Breast epithelium (tissue), 4 donors: Measurements from ENCODE around the gene DCST1. TPM values are rescaled to one million over a fixed set of nuclear protein-coding genes. Genes with fewer than 3 reads are reported as not detected.
A peak's percentile ranks its signal among the peaks of the same experiment; 100 is the strongest.

Experiments used
- DNase-seq, 2 donors: peaks; one replicate each; pipeline ENCODE4 v3.0.0-alpha.2; 2019; ENCODE audit warnings: low spot score in 2 of 2
- H3K27ac ChIP-seq, 2 donors: fragments of 200-600 bp; sonication (generic) in 1 of 2; one replicate each; pipeline ENCODE4 v1.5.1; 2016 to 2019; ENCODE audit warnings: mild to moderate bottlenecking in 1 of 2
- H3K27me3 ChIP-seq, 2 donors: fragments of 200-600 bp; sonication (generic) in 1 of 2; one replicate each; pipeline versions ENCODE4 v1.5.1 to v1.6.0; 2017 to 2019; ENCODE audit warnings: control low read depth in 1 of 2, mild to moderate bottlenecking in 1 of 2
- H3K36me3 ChIP-seq: fragments of 200-600 bp; one replicate; pipeline ENCODE4 v1.5.1; 2019
- H3K4me1 ChIP-seq, 2 donors: fragments of 200-600 bp; sonication (generic); one replicate each; pipeline ENCODE4 v1.5.1; 2016 to 2019; ENCODE audit warnings: control low read depth in 1 of 2
- H3K4me3 ChIP-seq, 3 donors: fragments of 200-600 bp; sonication (generic); 1 replicate in 2 of 3; 2 replicates in 1 of 3; pipeline ENCODE4 v1.5.1; 2016 to 2019; ENCODE audit warnings: mild to moderate bottlenecking in 3 of 3, moderate library complexity in 2 of 3
- H3K9me3 ChIP-seq, 2 donors: fragments of 200-600 bp; sonication (generic) in 1 of 2; one replicate each; pipeline ENCODE4 v1.5.1; 2016 to 2019; ENCODE audit warnings: control low read depth in 1 of 2
- CTCF ChIP-seq, 3 donors: fragments of 450-650 bp; IDR thresholded peaks; one replicate each; pipeline ENCODE4 v1.5.1; 2016 to 2017; ENCODE audit warnings: antibody characterized with exemption in 3 of 3, mild to moderate bottlenecking in 3 of 3, moderate library complexity in 3 of 3
- POLR2A ChIP-seq: fragments of 450-650 bp; IDR thresholded peaks from one replicate; pipeline ENCODE4 v1.6.1; 2016; ENCODE audit warnings: antibody characterized with exemption, mild to moderate bottlenecking, moderate library complexity
- POLR2AphosphoS5 ChIP-seq, 3 donors: sonication (generic); formaldehyde crosslinking; IDR thresholded peaks; one replicate each; pipeline ENCODE4 v1.6.1; 2017; ENCODE audit warnings: antibody characterized with exemption in 3 of 3
- intact Hi-C: fragments of 100-400 bp; cut with DNase I; formaldehyde crosslinking; loops from one replicate; pipeline ENCODE4 v1.15.1; 2023; ENCODE audit warnings: low total_unique reads
- total RNA-seq, 3 donors: library from RNA; depleted of rRNA; stranded (reverse); fragments of >200 nt; gene quantifications; one replicate each; pipeline ENCODE4 v1.1.0, GENCODE V29; 2016

The DCST1 gene
- total RNA-seq, 3 donors from 2014 or later = 0.16 to 0.66 (median 0.44) TPM

DNA sequence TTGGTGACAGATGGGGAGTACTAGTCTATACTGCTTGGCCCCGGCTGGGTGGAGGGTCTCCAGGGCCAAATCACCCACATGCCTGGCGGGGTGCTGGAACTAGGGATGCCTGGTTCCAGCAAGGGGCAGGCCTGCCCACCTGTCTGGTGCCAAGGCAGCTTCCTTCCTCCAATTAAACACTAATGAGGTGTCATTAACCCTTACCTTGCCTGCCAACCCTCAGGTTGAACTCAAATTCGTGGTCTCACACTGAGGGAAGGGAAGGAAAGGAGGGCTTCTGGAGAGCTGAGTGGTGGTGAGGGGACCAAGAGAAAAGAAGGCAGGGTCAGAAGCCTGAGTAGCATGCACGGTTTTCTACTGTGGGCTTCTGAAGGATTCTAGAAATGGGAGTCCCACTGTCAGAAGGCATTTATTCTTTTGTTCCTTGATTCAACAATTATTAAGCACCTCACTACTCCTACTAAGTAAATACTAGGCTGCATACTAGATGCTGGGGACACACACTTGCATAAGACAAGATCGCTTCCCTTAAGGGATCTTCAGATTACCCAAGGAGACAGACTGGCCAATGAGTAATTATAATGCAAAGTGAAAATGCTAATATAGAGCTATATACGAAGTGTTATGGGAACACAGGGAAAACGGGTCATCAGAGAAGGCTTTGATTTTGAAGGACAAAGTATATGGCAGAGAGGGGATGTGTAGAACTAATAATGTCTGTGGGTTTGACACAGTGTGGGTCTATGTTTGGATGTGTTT lies 39.1 kb downstream of the DCST1 start:
- Histone ChIP-seq H3K27me3 (no peaks in the 10 kb centered on the region), H3K4me1 (peaks cover 0 to 6% of the 10 kb centered on the region in 2 donors), H3K9me3 (no peaks in the 10 kb centered on the region), H3K36me3 (no peaks in the 10 kb centered on the region), H3K4me3 (no peak overlapping the region), H3K27ac (no peak overlapping the region)
- intact Hi-C loops = no loop called here
- TF ChIP-seq POLR2AphosphoS5 (IDR thresholded peaks at IDR 0.05) = no peak
- no peak for TF ChIP-seq CTCF (IDR thresholded peaks at IDR 0.05)
- no peak for TF ChIP-seq POLR2A
- DNase-seq = no peak

GRCh38 chr1:155073377-155074242 lies 40.0 kb downstream of the DCST1 start:
- intact Hi-C loops = no loop called here
- Histone ChIP-seq H3K4me3 (no peak overlapping the region), H3K36me3 (no peaks in the 10 kb centered on the region), H3K9me3 (no peaks in the 10 kb centered on the region), H3K27ac (no peak overlapping the region), H3K4me1 (peaks cover 0 to 10% of the 10 kb centered on the region in 2 donors), H3K27me3 (no peaks in the 10 kb centered on the region)
- TF ChIP-seq POLR2AphosphoS5 (IDR thresholded peaks at IDR 0.05) (no peak), POLR2A (no peak), CTCF (IDR thresholded peaks at IDR 0.05) (no peak)
- no peak for DNase-seq

DNA sequence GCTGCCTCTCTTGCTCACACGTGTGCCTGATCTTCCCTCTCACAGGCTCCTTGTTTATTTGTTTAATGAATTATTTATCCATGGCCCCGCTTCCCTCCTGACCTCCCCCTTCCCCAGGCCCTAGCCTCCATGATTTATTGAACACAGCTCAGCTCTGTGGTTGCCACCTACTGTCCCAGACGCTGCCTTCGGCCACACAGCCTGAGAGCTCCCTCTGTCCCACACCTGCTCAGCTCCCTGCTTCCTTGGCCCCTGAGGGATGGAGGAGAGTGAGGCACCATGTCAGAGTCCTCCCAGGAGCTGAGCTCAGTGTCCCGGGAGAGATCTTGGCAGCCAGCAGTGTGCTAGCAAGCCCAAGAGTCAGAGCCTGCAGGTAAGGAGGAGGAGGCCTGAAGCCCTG lies 41.9 kb downstream of the DCST1 start:
- peaks cover 0 to 7% of the 10 kb centered on the region in 2 donors for H3K27me3 ChIP-seq
- H3K27ac ChIP-seq = peak overlapping the region; percentile 3 to 17
- intact Hi-C loops = no loop called here
- DNase-seq = no peak
- no peak for TF ChIP-seq CTCF (IDR thresholded peaks at IDR 0.05)
- no peak for TF ChIP-seq POLR2A
- no peak for TF ChIP-seq POLR2AphosphoS5 (IDR thresholded peaks at IDR 0.05)
- H3K36me3 ChIP-seq = no peaks in the 10 kb centered on the region
- H3K9me3 ChIP-seq = no peaks in the 10 kb centered on the region
- H3K4me1 ChIP-seq = peaks cover 3 to 22% of the 10 kb centered on the region in 2 donors
- H3K4me3 ChIP-seq = no peak overlapping the region

- Histone ChIP-seq H3K9me3 (no peaks in the 10 kb centered on the region), H3K4me3 (no peak overlapping the region), H3K27me3 (peaks cover 0 to 12% of the 10 kb centered on the region in 2 donors), H3K36me3 (no peaks in the 10 kb centered on the region), H3K27ac (no peak overlapping the region), H3K4me1 (peaks cover 11 to 25% of the 10 kb centered on the region in 2 donors)
- TF ChIP-seq POLR2A (no peak), CTCF (IDR thresholded peaks at IDR 0.05) (no peak), POLR2AphosphoS5 (IDR thresholded peaks at IDR 0.05) (no peak)
- DNase-seq = no peak
- intact Hi-C loops = no loop called here
Measured at GRCh38 chr1:155076371-155076770, 42.7 kb downstream of the DCST1 start.

DNA sequence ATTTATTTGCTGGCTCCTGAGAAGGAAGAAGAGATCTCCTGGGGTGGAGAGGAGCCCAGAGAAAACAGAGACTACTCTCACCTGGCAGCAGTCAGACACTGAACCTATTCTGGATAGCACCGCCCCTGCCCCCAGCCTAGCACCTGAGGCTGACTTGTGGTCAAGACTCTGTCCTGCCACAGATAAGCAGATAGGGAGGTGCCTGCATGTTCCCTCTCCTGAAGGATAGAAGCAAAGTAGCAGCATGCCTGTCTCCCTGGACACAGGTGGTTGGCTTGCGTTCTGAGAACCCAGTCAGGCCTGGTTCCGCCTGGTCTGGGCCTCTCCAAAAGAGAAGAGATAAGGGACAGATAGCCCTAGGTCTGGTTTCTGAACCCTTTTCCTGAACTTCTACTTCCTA lies 43.7 kb downstream of the DCST1 start:
- H3K9me3 ChIP-seq = no peaks in the 10 kb centered on the region

More for the DNA sequence above, 43.7 kb downstream of the DCST1 start:
- intact Hi-C loops = no loop called here
- Histone ChIP-seq H3K27me3 (peaks cover 5 to 15% of the 10 kb centered on the region in 2 donors), H3K36me3 (no peaks in the 10 kb centered on the region), H3K4me1 (peaks cover 21 to 25% of the 10 kb centered on the region in 2 donors), H3K4me3 (no peak overlapping the region), H3K27ac (peak overlapping the region; percentile 57 to 81)
- DNase-seq = no peak
- TF ChIP-seq POLR2AphosphoS5 (IDR thresholded peaks at IDR 0.05) (peak in 1 of 3 donors; percentile 13), CTCF (IDR thresholded peaks at IDR 0.05) (no peak), POLR2A (no peak)
